Breast epithelium (tissue), 3 donors: ENCODE results near the gene CHAMP1.

Experiments used
- CTCF ChIP-seq, 3 donors: fragments of 450-650 bp; IDR thresholded peaks; one replicate each; pipeline ENCODE4 v1.5.1; 2016 to 2017; ENCODE audit warnings: antibody characterized with exemption in 3 of 3, mild to moderate bottlenecking in 3 of 3, moderate library complexity in 3 of 3
- POLR2A ChIP-seq: fragments of 450-650 bp; IDR thresholded peaks from one replicate; pipeline ENCODE4 v1.6.1; 2016; ENCODE audit warnings: antibody characterized with exemption, mild to moderate bottlenecking, moderate library complexity
- POLR2AphosphoS5 ChIP-seq, 3 donors: sonication (generic); formaldehyde crosslinking; IDR thresholded peaks; one replicate each; pipeline ENCODE4 v1.6.1; 2017; ENCODE audit warnings: antibody characterized with exemption in 3 of 3

- TF ChIP-seq CTCF (IDR thresholded peaks at IDR 0.05), result no peak
- TF ChIP-seq POLR2AphosphoS5 (IDR thresholded peaks at IDR 0.05), result no peak
- no peak for TF ChIP-seq POLR2A
Measured at GRCh38 chr13:114334305-114335053, 20.2 kb downstream of the CHAMP1 start.
